ENCODE data around the gene ISX. TPM values are rescaled to one million over a fixed set of nuclear protein-coding genes. Genes with fewer than 3 reads are reported as not detected.
"Not testable (repeated sequence)": the region's sequence is repeated elsewhere in the genome, so short reads cannot be mapped to it uniquely, and the experiment has no call there.

The ISX gene
- polyA plus RNA-seq, 3 donors from 2014 or later: not detected

- peaks cover 6 to 10% (median 8%) of the 10 kb centered on the region in 3 donors for H3K27me3 Mint-ChIP-seq (ENCODE audit: low read depth in 3 of 3)
- H3K9me3 Mint-ChIP-seq: no peaks in the 10 kb centered on the region
Observed at GRCh38 chr22:35043252-35043933, 22.6 kb upstream of the ISX start.

GRCh38 chr22:35043934-35044319, 22.0 kb upstream of the ISX start:
- no peaks in the 10 kb centered on the region for H3K36me3 Mint-ChIP-seq
- H3K4me3 Mint-ChIP-seq: no peak overlapping the region
- H3K4me1 Mint-ChIP-seq: no peaks in the 10 kb centered on the region
- peaks cover 3 to 10% (median 7%) of the 10 kb centered on the region in 3 donors for H3K27me3 Mint-ChIP-seq (ENCODE audit: low read depth in 3 of 3)
- no peak overlapping the region for H3K27ac Mint-ChIP-seq
- DNase-seq: no peak
- no peaks in the 10 kb centered on the region for H3K9me3 Mint-ChIP-seq

More at GRCh38 chr22:35043252-35043933, 22.6 kb upstream of the ISX start:
- DNase-seq: no peak
- H3K4me3 Mint-ChIP-seq: no peak overlapping the region
- H3K27ac Mint-ChIP-seq: no peak overlapping the region
- no peaks in the 10 kb centered on the region for H3K36me3 Mint-ChIP-seq
- no peaks in the 10 kb centered on the region for H3K4me1 Mint-ChIP-seq

- no peaks in the 10 kb centered on the region for H3K9me3 Mint-ChIP-seq
- no peaks in the 10 kb centered on the region for H3K4me1 Mint-ChIP-seq
- H3K27ac Mint-ChIP-seq: no peak overlapping the region
- no peak overlapping the region for H3K4me3 Mint-ChIP-seq
- DNase-seq: no peak
- peaks cover 3 to 8% (median 7%) of the 10 kb centered on the region in 3 donors for H3K27me3 Mint-ChIP-seq (ENCODE audit: low read depth in 3 of 3)
- no peaks in the 10 kb centered on the region for H3K36me3 Mint-ChIP-seq
Observed at GRCh38 chr22:35044607-35045390, 21.2 kb upstream of the ISX start.

GRCh38 chr22:35045451-35045850, 20.5 kb upstream of the ISX start:
- H3K27ac Mint-ChIP-seq: no peak overlapping the region
- peaks cover 2 to 7% (median 3%) of the 10 kb centered on the region in 3 donors for H3K27me3 Mint-ChIP-seq (ENCODE audit: low read depth in 3 of 3)
- H3K36me3 Mint-ChIP-seq: no peaks in the 10 kb centered on the region
- no peak overlapping the region for H3K4me3 Mint-ChIP-seq
- H3K9me3 Mint-ChIP-seq: no peaks in the 10 kb centered on the region
- H3K4me1 Mint-ChIP-seq: no peaks in the 10 kb centered on the region
- DNase-seq: no peak

GRCh38 chr22:35046744-35047462, 19.1 kb upstream of the ISX start:
- Mint-ChIP-seq H3K4me1 (no peaks in the 10 kb centered on the region), H3K9me3 (no peaks in the 10 kb centered on the region), H3K36me3 (no peaks in the 10 kb centered on the region), H3K27ac (no peak overlapping the region), H3K4me3 (no peak overlapping the region), H3K27me3 (ENCODE audit: low read depth in 3 of 3) (peaks cover 0 to 7% (median 3%) of the 10 kb centered on the region in 3 donors)
- DNase-seq: no peak

GRCh38 chr22:35050038-35050437, 15.9 kb upstream of the ISX start:
- H3K27me3 Mint-ChIP-seq (ENCODE audit: low read depth in 3 of 3): not testable (repeated sequence)

GRCh38 chr22:35051013-35051535, 14.9 kb upstream of the ISX start:
- H3K27me3 Mint-ChIP-seq (ENCODE audit: low read depth in 3 of 3): peaks cover 0 to 7% (median 3%) of the 10 kb centered on the region in 3 donors
- no peaks in the 10 kb centered on the region for H3K36me3 Mint-ChIP-seq
- no peak for DNase-seq

More at GRCh38 chr22:35050038-35050437, 15.9 kb upstream of the ISX start:
- H3K4me1 Mint-ChIP-seq, H3K4me3 Mint-ChIP-seq, DNase-seq, H3K36me3 Mint-ChIP-seq, H3K27ac Mint-ChIP-seq, H3K9me3 Mint-ChIP-seq: not testable (repeated sequence)

GRCh38 chr22:35051791-35052190, 14.2 kb upstream of the ISX start:
- Mint-ChIP-seq H3K4me1 (no peaks in the 10 kb centered on the region), H3K9me3 (no peaks in the 10 kb centered on the region), H3K27ac (no peak overlapping the region), H3K4me3 (no peak overlapping the region), H3K36me3 (no peaks in the 10 kb centered on the region), H3K27me3 (ENCODE audit: low read depth in 3 of 3) (peaks cover 2 to 7% (median 5%) of the 10 kb centered on the region in 3 donors)
- no peak for DNase-seq

More at GRCh38 chr22:35051013-35051535, 14.9 kb upstream of the ISX start:
- no peaks in the 10 kb centered on the region for H3K4me1 Mint-ChIP-seq
- no peak overlapping the region for H3K27ac Mint-ChIP-seq
- no peaks in the 10 kb centered on the region for H3K9me3 Mint-ChIP-seq
- H3K4me3 Mint-ChIP-seq: no peak overlapping the region

GRCh38 chr22:35053060-35053835, 12.7 kb upstream of the ISX start:
- no peaks in the 10 kb centered on the region for H3K4me1 Mint-ChIP-seq
- H3K36me3 Mint-ChIP-seq: no peaks in the 10 kb centered on the region
- DNase-seq: no peak
- no peak overlapping the region for H3K4me3 Mint-ChIP-seq
- H3K9me3 Mint-ChIP-seq: no peaks in the 10 kb centered on the region
- H3K27ac Mint-ChIP-seq: no peak overlapping the region
- peaks cover 2 to 3% (median 2%) of the 10 kb centered on the region in 3 donors for H3K27me3 Mint-ChIP-seq (ENCODE audit: low read depth in 3 of 3)

GRCh38 chr22:35054064-35054463, 11.9 kb upstream of the ISX start:
- peaks cover 0 to under 1% (median 0%) of the 10 kb centered on the region in 6 donors for H3K9me3 Mint-ChIP-seq
- no peak overlapping the region for H3K27ac Mint-ChIP-seq
- DNase-seq: no peak
- H3K36me3 Mint-ChIP-seq: no peaks in the 10 kb centered on the region
- H3K4me1 Mint-ChIP-seq: no peaks in the 10 kb centered on the region
- H3K4me3 Mint-ChIP-seq: no peak overlapping the region
- H3K27me3 Mint-ChIP-seq (ENCODE audit: low read depth in 3 of 3): peaks cover 0 to 3% (median 2%) of the 10 kb centered on the region in 3 donors

GRCh38 chr22:35056486-35056885, 9.5 kb upstream of the ISX start:
- no peak overlapping the region for H3K27ac Mint-ChIP-seq
- no peak overlapping the region for H3K4me3 Mint-ChIP-seq
- H3K9me3 Mint-ChIP-seq: peaks cover 0 to 5% (median 0%) of the 10 kb centered on the region in 6 donors
- DNase-seq: no peak
- H3K36me3 Mint-ChIP-seq: no peaks in the 10 kb centered on the region
- H3K27me3 Mint-ChIP-seq (ENCODE audit: low read depth in 3 of 3): peaks cover 0 to 4% (median 3%) of the 10 kb centered on the region in 3 donors
- no peaks in the 10 kb centered on the region for H3K4me1 Mint-ChIP-seq

GRCh38 chr22:35057155-35057554, 8.8 kb upstream of the ISX start:
- Mint-ChIP-seq H3K27me3 (ENCODE audit: low read depth in 3 of 3) (peaks cover 0 to 4% (median 3%) of the 10 kb centered on the region in 3 donors), H3K36me3 (no peaks in the 10 kb centered on the region), H3K9me3 (peaks cover 0 to 5% (median 0%) of the 10 kb centered on the region in 6 donors)

GRCh38 chr22:35059632-35060031, 6.3 kb upstream of the ISX start:
- H3K4me1 Mint-ChIP-seq: no peaks in the 10 kb centered on the region
- no peak overlapping the region for H3K4me3 Mint-ChIP-seq
- no peaks in the 10 kb centered on the region for H3K36me3 Mint-ChIP-seq
- peaks cover 0 to 4% (median 3%) of the 10 kb centered on the region in 3 donors for H3K27me3 Mint-ChIP-seq (ENCODE audit: low read depth in 3 of 3)
- peaks cover 0 to 5% (median 0%) of the 10 kb centered on the region in 6 donors for H3K9me3 Mint-ChIP-seq
- no peak for DNase-seq
- no peak overlapping the region for H3K27ac Mint-ChIP-seq

More at GRCh38 chr22:35057155-35057554, 8.8 kb upstream of the ISX start:
- DNase-seq: no peak
- Mint-ChIP-seq H3K27ac (no peak overlapping the region), H3K4me3 (no peak overlapping the region), H3K4me1 (no peaks in the 10 kb centered on the region)

Measured in immature natural killer cell (primary cell).